RWPE1 (cell line): ENCODE measurements around the gene ADAMTSL2.
A peak's percentile ranks its signal among the peaks of the same experiment; 100 is the strongest.

Source experiments
- CTCF ChIA-PET: fragments of 350-600 bp; sonication (Branson Sonifier 250); formaldehyde crosslinking; extraction: SDS; loops from one replicate; lab custom pipeline; 2021; lab: Yijun Ruan, JAX
- POLR2A ChIA-PET: fragments of 400-600 bp; formaldehyde crosslinking; extraction: SDS; loops from one replicate; lab custom pipeline; 2020; ENCODE audit warnings: antibody characterized with exemption; ENCODE audit not compliant: low non-redundant PET; lab: Yijun Ruan, JAX
- DNase-seq: peaks from one replicate; pipeline ENCODE4 v3.0.0; 2012; ENCODE audit warnings: low spot score
- H3K27ac ChIP-seq: fragments of 450-650 bp; 2 replicates; pipeline ENCODE4 v1.5.1; 2017
- TF ChIP-seq, protein P1 (sequence below): fragments of 450-650 bp; conservative IDR thresholded peaks from 2 replicates; pipeline ENCODE4 v1.5.1; 2017; ENCODE audit warnings: low read depth, mild to moderate bottlenecking

Gene ADAMTSL2

DNA sequence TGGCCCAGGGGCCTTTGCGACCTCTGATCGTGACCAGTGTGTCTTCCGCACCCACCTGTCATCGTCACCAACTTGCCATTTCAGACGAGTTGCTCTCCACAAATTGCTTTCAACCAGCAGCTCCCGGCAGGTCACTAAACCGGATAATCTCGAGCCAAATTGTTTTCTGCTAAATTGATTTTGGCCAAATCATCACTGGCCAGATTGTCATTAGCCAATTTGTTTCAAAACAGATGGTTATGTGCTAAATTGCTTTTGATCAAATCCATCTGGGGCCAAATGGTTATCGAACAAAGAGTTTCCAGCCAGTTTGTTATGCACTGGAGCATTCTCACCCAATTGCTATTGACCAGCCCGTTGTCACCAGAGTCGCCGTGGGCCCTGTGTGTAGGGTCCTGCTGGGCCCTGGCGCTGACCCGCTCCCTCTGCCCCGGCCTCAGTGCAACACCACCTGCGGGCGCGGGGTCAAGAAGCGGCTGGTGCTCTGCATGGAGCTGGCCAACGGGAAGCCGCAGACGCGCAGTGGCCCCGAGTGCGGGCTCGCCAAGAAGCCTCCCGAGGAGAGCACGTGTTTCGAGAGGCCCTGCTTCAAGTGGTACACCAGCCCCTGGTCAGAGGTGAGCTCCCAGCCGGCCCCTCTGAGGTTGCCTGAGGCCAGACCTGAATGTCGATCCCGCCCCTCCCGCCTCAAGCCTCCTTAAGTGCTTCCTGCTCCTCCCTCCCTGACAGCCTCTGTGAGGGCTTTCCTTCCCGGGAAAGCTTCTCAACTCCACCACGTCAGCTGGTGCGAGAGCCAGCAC, 35.6 kb downstream of the ADAMTSL2 start:
- CTCF ChIA-PET = interaction anchor here (0.6 to 0.7 kb wide), 2 partner anchors 571 to 616 kb away, joined by 3 read pairs; no protein-coding TSS in a partner anchor
- no peak for DNase-seq
- H3K27ac ChIP-seq = no peak overlapping the region
- TF ChIP-seq, protein P1, sequence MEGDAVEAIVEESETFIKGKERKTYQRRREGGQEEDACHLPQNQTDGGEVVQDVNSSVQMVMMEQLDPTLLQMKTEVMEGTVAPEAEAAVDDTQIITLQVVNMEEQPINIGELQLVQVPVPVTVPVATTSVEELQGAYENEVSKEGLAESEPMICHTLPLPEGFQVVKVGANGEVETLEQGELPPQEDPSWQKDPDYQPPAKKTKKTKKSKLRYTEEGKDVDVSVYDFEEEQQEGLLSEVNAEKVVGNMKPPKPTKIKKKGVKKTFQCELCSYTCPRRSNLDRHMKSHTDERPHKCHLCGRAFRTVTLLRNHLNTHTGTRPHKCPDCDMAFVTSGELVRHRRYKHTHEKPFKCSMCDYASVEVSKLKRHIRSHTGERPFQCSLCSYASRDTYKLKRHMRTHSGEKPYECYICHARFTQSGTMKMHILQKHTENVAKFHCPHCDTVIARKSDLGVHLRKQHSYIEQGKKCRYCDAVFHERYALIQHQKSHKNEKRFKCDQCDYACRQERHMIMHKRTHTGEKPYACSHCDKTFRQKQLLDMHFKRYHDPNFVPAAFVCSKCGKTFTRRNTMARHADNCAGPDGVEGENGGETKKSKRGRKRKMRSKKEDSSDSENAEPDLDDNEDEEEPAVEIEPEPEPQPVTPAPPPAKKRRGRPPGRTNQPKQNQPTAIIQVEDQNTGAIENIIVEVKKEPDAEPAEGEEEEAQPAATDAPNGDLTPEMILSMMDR = no peak
- POLR2A ChIA-PET = no interaction called here

DNA sequence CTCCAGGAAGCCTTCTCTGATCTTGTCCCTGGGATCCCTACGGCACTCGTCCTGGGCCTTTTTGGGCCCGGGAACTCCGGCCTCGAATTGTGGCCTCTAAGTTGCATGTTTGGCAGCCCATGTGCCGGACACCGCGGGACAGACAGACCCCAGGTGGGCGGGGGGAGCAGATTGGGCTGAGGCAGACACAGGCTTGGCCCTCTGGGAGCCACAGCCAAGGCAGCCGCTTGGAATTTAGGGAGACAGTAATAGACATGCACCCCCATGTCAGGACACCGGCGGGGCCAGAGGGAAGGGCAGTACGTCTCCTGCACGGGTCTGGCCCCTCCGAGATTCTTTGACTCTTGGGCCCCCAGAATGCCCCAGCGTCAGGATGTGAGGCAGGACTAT, 36.2 kb downstream of the ADAMTSL2 start:
- CTCF ChIA-PET = interaction anchor here (0.6 kb wide), 1 partner anchor 615 kb away, joined by 3 read pairs; no protein-coding TSS in a partner anchor
- POLR2A ChIA-PET = no interaction called here
- no peak for DNase-seq
- no peak overlapping the region for H3K27ac ChIP-seq
- TF ChIP-seq, protein P1 = no peak

- no peak overlapping the region for H3K27ac ChIP-seq
- ChIA-PET POLR2A (no interaction called here), CTCF (no interaction called here)
- TF ChIP-seq, protein P1 = no peak
- DNase-seq = no peak
Measured at GRCh38 chr9:133571391-133571890, 36.9 kb downstream of the ADAMTSL2 start.

DNA sequence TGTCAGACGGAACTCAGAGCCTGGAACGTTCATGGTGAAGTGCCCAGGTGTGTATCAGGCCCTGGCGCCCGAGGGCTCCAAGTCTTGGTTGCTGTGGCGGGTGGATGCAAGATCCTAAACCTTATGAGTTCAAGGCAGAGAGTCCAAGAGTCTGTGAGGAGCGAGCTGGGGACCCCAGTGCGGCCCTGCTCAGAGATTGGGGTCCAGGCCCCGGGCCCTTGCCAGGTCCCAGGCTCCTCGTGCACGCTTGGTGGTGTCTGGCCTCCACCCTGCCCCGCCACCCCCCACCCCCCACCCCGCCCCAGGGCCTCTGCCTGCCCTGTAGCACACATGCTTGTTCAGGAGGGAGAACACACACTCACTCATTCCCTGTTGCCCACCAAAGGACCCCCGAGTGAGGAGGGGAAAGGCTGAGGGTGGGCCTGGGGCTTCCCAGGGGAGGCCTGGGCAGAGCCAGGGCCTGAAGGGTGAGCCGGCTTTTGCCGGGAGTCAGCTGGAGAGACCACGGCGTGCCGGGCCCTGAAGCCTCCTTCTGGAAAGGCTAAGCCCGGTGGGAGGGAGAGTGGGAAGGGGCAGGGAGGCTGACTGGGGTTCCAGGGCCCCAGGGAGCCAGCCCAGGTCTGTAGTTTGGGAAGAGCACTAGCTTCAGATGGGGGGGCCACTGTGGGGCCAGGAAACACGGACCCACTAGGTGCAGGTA, 37.5 kb downstream of the ADAMTSL2 start:
- TF ChIP-seq, protein P1 = no peak
- ChIA-PET POLR2A (interaction anchor here (0.7 kb wide), 1 partner anchor 91 kb away, joined by 3 read pairs; no protein-coding TSS in a partner anchor), CTCF (no interaction called here)
- no peak overlapping the region for H3K27ac ChIP-seq
- DNase-seq = no peak

GRCh38 chr9:133572821-133573361, 38.4 kb downstream of the ADAMTSL2 start:
- H3K27ac ChIP-seq = 0 out of 2 replicates have a peak overlapping the region, but pooled peaks have one; percentile 2
- ChIA-PET POLR2A (interaction anchor here (0.7 kb wide), 1 partner anchor 92 kb away, joined by 3 read pairs; no protein-coding TSS in a partner anchor), CTCF (interaction anchor here (0.6 kb wide), 1 partner anchor 511 kb away, joined by 3 read pairs; no protein-coding TSS in a partner anchor)
- TF ChIP-seq, protein P1 = no peak
- no peak for DNase-seq
